HCT116 (cell line): ENCODE measurements around the gene SAMD7. TPM values are rescaled to one million over a fixed set of nuclear protein-coding genes. Genes with fewer than 3 reads are reported as not detected.

Source experiments
- ATAC-seq: fragments of 200-7000 bp; cut with Tn5 transposase; 2 replicates; pipeline ENCODE4 v1.9.1; 2020; ENCODE audit warnings: mild to moderate bottlenecking, moderate library complexity
- BruUV-seq: library from RNA; stranded (reverse); fragments of 400-500 nt; replicated peaks from 2 replicates; lab custom pipeline; 2021; lab: Mats Ljungman, UMichigan
- CTCF ChIA-PET: fragments of 300-600 bp; sonication (Branson Sonifier 250); formaldehyde crosslinking; loops from one replicate; lab custom pipeline; 2021; ENCODE audit warnings: antibody characterized with exemption; lab: Charles Lee
- POLR2A ChIA-PET: fragments of 300-600, 350-600 bp; sonication (Branson Sonifier 250); formaldehyde crosslinking; loops from one replicate; lab custom pipeline; 2021; ENCODE audit warnings: antibody characterized with exemption; lab: Charles Lee
- RAD21 ChIA-PET, 2 experiments: fragments of 300-600 bp; sonication (Branson Sonifier 250); formaldehyde crosslinking; loops; one replicate each; lab custom pipeline; 2023; ENCODE audit warnings: low total read pairs in 2 of 2; ENCODE audit not compliant: uncharacterized antibody in 2 of 2, unreplicated experiment in 2 of 2, low non-redundant PET in 1 of 2; lab: Charles Lee
- DNase-seq: peaks from one replicate; pipeline ENCODE4 v3.0.0-alpha.2; 2010; ENCODE audit warnings: low read depth, low spot score
- H2AFZ ChIP-seq: fragments of 200-600 bp; shearing (Covaris generic), sonication (generic); 2 replicates; pipeline ENCODE4 v1.6.1; 2017; ENCODE audit warnings: low read depth, mixed run types, mixed read lengths, antibody characterized with exemption, low read length; ENCODE audit not compliant: poor library complexity, severe bottlenecking
- H3K27ac ChIP-seq: 2 replicates; pipeline ENCODE4 v1.5.1; 2012; ENCODE audit warnings: low read depth, low read length
- H3K27me3 ChIP-seq: fragments of 200-600 bp; sonication (generic); 2 replicates; pipeline ENCODE4 v1.6.1; 2016; ENCODE audit warnings: mixed run types, low read length, mixed read lengths; ENCODE audit not compliant: insufficient read depth
- H3K36me3 ChIP-seq, 2 experiments: fragments of 200-500 bp in 1 of 2; fragments of 200-600 bp in 1 of 2; sonication (Bioruptor generic) in 1 of 2; sonication (generic) in 1 of 2; 2 replicates each; pipeline versions ENCODE4 v1.5.1 to v1.6.1; 2014 to 2016; ENCODE audit warnings: low read length in 2 of 2, inconsistent platforms in 1 of 2, mixed read lengths in 1 of 2, mixed run types in 1 of 2; ENCODE audit not compliant: insufficient read depth in 2 of 2, control insufficient read depth in 1 of 2
- H3K4me1 ChIP-seq, 2 experiments: fragments of 200-600 bp in 1 of 2; sonication (generic) in 1 of 2; 2 replicates each; pipeline versions ENCODE4 v1.5.1 to v1.6.1; 2012 to 2017; ENCODE audit warnings: low read length in 2 of 2, inconsistent platforms in 1 of 2, mild to moderate bottlenecking in 1 of 2, mixed read lengths in 1 of 2, mixed run types in 1 of 2, moderate library complexity in 1 of 2; ENCODE audit not compliant: insufficient read depth in 2 of 2, control insufficient read depth in 1 of 2
- H3K4me2 ChIP-seq: fragments of 200-600 bp; sonication (generic); 2 replicates; pipeline ENCODE4 v1.6.1; 2017; ENCODE audit warnings: mixed run types, low read length, mixed read lengths
- H3K4me3 ChIP-seq, 2 experiments: fragments of 200-600 bp in 1 of 2; sonication (generic) in 1 of 2; replicated peaks in 1 of 2; 2 replicates each; pipeline ENCODE4 v1.5.1; 2011 to 2016; ENCODE audit warnings: low read length in 2 of 2, control low read depth in 1 of 2, low read depth in 1 of 2, mild to moderate bottlenecking in 1 of 2, mixed read lengths in 1 of 2, mixed run types in 1 of 2
- H3K79me2 ChIP-seq: fragments of 200-600 bp; sonication (generic); 2 replicates; pipeline ENCODE4 v1.6.1; 2017; ENCODE audit warnings: mild to moderate bottlenecking, mixed run types, low read length, moderate library complexity, mixed read lengths; ENCODE audit not compliant: insufficient read depth
- H3K9ac ChIP-seq: fragments of 200-600 bp; sonication (generic); 2 replicates; pipeline ENCODE4 v1.6.1; 2016; ENCODE audit warnings: low read length, mixed read lengths
- H3K9me2 ChIP-seq: fragments of 200-600 bp; sonication (generic), shearing (Covaris generic); 2 replicates; pipeline ENCODE4 v1.6.1; 2017; ENCODE audit warnings: mixed run types, mild to moderate bottlenecking, moderate library complexity; ENCODE audit not compliant: insufficient read depth
- H3K9me3 ChIP-seq, 2 experiments: fragments of 200-500 bp in 1 of 2; fragments of 200-600 bp in 1 of 2; sonication (Bioruptor generic) in 1 of 2; sonication (generic) in 1 of 2; 2 replicates each; pipeline ENCODE4 v1.6.1; 2014 to 2017; ENCODE audit warnings: low read length in 2 of 2, mixed read lengths in 2 of 2, inconsistent platforms in 1 of 2, low read depth in 1 of 2, mild to moderate bottlenecking in 1 of 2, mixed run types in 1 of 2, moderate library complexity in 1 of 2; ENCODE audit not compliant: control insufficient read depth in 1 of 2, insufficient read depth in 1 of 2
- H4K20me1 ChIP-seq: fragments of 200-600 bp; sonication (generic), shearing (Covaris generic); 2 replicates; pipeline ENCODE4 v1.6.1; 2017; ENCODE audit warnings: mixed run types, mild to moderate bottlenecking, moderate library complexity; ENCODE audit not compliant: insufficient read depth
- CBX3 ChIP-seq: IDR thresholded peaks from 2 replicates; pipeline ENCODE4 v1.6.1; 2012; ENCODE audit warnings: low read depth
- CEBPB ChIP-seq: IDR thresholded peaks from 2 replicates; pipeline ENCODE4 v1.6.1; 2012; ENCODE audit warnings: low read depth
- CTCF ChIP-seq, 3 experiments: fragments of 200-600 bp in 1 of 3; sonication (generic) in 1 of 3; IDR thresholded peaks in 2 of 3; conservative IDR thresholded peaks in 1 of 3; 2 replicates each; pipeline ENCODE4 v1.5.1; 2012 to 2017; ENCODE audit warnings: low read depth in 2 of 3, low read length in 2 of 3, antibody characterized with exemption in 1 of 3, borderline replicate concordance in 1 of 3, control low read depth in 1 of 3, mild to moderate bottlenecking in 1 of 3, mixed read lengths in 1 of 3, mixed run types in 1 of 3, moderate library complexity in 1 of 3; ENCODE audit not compliant: insufficient read depth in 1 of 3
- EGR1 ChIP-seq: IDR thresholded peaks from 2 replicates; pipeline ENCODE4 v1.6.1; 2012; ENCODE audit warnings: low read depth
- EZH2 ChIP-seq: fragments of 200-600 bp; sonication (generic); IDR thresholded peaks from 2 replicates; pipeline ENCODE4 v1.6.1; 2017; ENCODE audit warnings: antibody characterized with exemption, mixed run types
- EZH2phosphoT487 ChIP-seq: fragments of 200-600 bp; IDR thresholded peaks from 2 replicates; pipeline ENCODE4 v1.6.1; 2018; ENCODE audit warnings: antibody characterized with exemption, borderline replicate concordance
- FOSL1 ChIP-seq: IDR thresholded peaks from 2 replicates; pipeline ENCODE4 v1.6.1; 2012; ENCODE audit warnings: low read depth
- POLR2AphosphoS5 ChIP-seq: IDR thresholded peaks from 2 replicates; pipeline ENCODE4 v1.6.1; 2011; ENCODE audit warnings: mild to moderate bottlenecking, low read depth, low read length, moderate library complexity
- RAD21 ChIP-seq: IDR thresholded peaks from 2 replicates; pipeline ENCODE4 v1.6.1; 2012; ENCODE audit warnings: low read depth, mild to moderate bottlenecking
- SIN3A ChIP-seq: IDR thresholded peaks from 2 replicates; pipeline ENCODE4 v1.6.1; 2012; ENCODE audit warnings: low read depth
- SP1 ChIP-seq: IDR thresholded peaks from 2 replicates; pipeline ENCODE4 v1.6.1; 2012; ENCODE audit warnings: low read depth
- SRF ChIP-seq: IDR thresholded peaks from 2 replicates; pipeline ENCODE4 v1.6.1; 2012; ENCODE audit warnings: low read depth
- YY1 ChIP-seq: IDR thresholded peaks from 2 replicates; pipeline ENCODE4 v1.6.1; 2011; ENCODE audit warnings: low read length, low read depth, moderate library complexity, mild to moderate bottlenecking; ENCODE audit not compliant: insufficient replicate concordance; ENCODE audit errors: extremely low read depth
- ZBTB33 ChIP-seq: IDR thresholded peaks from 2 replicates; pipeline ENCODE4 v1.6.1; 2011; ENCODE audit warnings: mild to moderate bottlenecking, low read length, moderate library complexity; ENCODE audit not compliant: insufficient replicate concordance; ENCODE audit errors: extremely low read depth
- ZFX ChIP-seq: fragments of 450-650 bp; IDR thresholded peaks from 2 replicates; pipeline ENCODE4 v1.6.1; 2017
- ZNF274 ChIP-seq: fragments of 200-500 bp; sonication (Bioruptor generic); IDR thresholded peaks from 2 replicates; pipeline ENCODE4 v1.6.1; 2014; ENCODE audit warnings: mild to moderate bottlenecking, low read depth, low read length, inconsistent platforms
- intact Hi-C: fragments of 100-400 bp; cut with micrococcal nuclease; formaldehyde crosslinking; loops from 2 replicates; pipeline ENCODE4 v1.10.0; 2022
- total RNA-seq: library from RNA; stranded (reverse); gene quantifications from one replicate; pipeline ENCODE4 v1.2.1, GENCODE V29; 2021; ENCODE audit not compliant: unreplicated experiment
- TF ChIP-seq, protein P1 (sequence below): IDR thresholded peaks from 2 replicates; pipeline ENCODE4 v1.6.1; 2012; ENCODE audit warnings: low read depth
- TF ChIP-seq, protein P2 (sequence below): IDR thresholded peaks from 2 replicates; pipeline ENCODE4 v1.6.1; 2012

SAMD7 gene
- total RNA-seq, 1 experiment from 2014 or later = not detected

DNA sequence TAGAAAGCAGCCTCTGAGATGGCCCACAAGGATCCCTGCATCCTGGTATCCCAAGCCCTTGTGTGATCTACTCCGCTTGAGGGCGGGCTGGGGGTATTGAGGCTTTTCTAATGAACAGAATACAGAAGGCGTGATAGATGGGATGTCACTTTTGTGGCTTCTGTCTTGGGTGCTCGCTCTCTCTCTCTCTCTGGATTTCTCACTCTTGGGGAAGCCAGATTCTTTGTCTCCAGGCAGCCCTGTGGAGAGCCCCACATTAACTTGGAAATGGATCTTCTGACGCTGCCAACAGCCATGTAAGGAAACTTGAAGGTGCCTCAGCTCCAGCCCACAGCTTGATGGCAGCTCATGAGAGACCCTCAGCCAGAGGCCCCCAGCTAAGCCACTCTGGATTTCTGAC, 28.4 kb downstream of the SAMD7 start:
- ChIA-PET CTCF (no interaction called here), RAD21 (no interaction called here), POLR2A (no interaction called here)
- H3K4me2 ChIP-seq = no peak overlapping the region
- H3K79me2 ChIP-seq = no peaks in the 10 kb centered on the region
- intact Hi-C loops = no loop called here
- H3K27ac ChIP-seq = no peak overlapping the region
- H3K27me3 ChIP-seq = no peaks in the 10 kb centered on the region
- H3K9ac ChIP-seq = no peak overlapping the region
- no peaks in the 10 kb centered on the region for H4K20me1 ChIP-seq
- H3K9me2 ChIP-seq = no peaks in the 10 kb centered on the region
- DNase-seq = no peak
- BruUV-seq = no TSS peak
- no peaks in the 10 kb centered on the region for H3K36me3 ChIP-seq
- H2AFZ ChIP-seq = no peak overlapping the region
- no peaks in the 10 kb centered on the region for H3K4me1 ChIP-seq
- H3K4me3 ChIP-seq = no peak overlapping the region
- H3K9me3 ChIP-seq = no peaks in the 10 kb centered on the region
- no peak for ATAC-seq
- TF ChIP-seq YY1 (no peak), EGR1 (no peak), EZH2 (no peak), EZH2phosphoT487 (no peak), ZFX (no peak), SRF (no peak), RAD21 (no peak), SIN3A (no peak), CTCF (IDR thresholded peaks at IDR 0.05 in 2 of 3, conservative IDR thresholded peaks at IDR 0.05 in 1 of 3; ENCODE audit: borderline replicate concordance in 1 of 3, insufficient read depth in 1 of 3, low read depth in 2 of 3, low read length in 2 of 3) (no peak), CEBPB (no peak), FOSL1 (no peak), POLR2AphosphoS5 (no peak), SP1 (no peak), CBX3 (no peak), ZNF274 (no peak), ZBTB33 (no peak)
- TF ChIP-seq, protein P1, sequence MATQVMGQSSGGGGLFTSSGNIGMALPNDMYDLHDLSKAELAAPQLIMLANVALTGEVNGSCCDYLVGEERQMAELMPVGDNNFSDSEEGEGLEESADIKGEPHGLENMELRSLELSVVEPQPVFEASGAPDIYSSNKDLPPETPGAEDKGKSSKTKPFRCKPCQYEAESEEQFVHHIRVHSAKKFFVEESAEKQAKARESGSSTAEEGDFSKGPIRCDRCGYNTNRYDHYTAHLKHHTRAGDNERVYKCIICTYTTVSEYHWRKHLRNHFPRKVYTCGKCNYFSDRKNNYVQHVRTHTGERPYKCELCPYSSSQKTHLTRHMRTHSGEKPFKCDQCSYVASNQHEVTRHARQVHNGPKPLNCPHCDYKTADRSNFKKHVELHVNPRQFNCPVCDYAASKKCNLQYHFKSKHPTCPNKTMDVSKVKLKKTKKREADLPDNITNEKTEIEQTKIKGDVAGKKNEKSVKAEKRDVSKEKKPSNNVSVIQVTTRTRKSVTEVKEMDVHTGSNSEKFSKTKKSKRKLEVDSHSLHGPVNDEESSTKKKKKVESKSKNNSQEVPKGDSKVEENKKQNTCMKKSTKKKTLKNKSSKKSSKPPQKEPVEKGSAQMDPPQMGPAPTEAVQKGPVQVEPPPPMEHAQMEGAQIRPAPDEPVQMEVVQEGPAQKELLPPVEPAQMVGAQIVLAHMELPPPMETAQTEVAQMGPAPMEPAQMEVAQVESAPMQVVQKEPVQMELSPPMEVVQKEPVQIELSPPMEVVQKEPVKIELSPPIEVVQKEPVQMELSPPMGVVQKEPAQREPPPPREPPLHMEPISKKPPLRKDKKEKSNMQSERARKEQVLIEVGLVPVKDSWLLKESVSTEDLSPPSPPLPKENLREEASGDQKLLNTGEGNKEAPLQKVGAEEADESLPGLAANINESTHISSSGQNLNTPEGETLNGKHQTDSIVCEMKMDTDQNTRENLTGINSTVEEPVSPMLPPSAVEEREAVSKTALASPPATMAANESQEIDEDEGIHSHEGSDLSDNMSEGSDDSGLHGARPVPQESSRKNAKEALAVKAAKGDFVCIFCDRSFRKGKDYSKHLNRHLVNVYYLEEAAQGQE = no peak
- TF ChIP-seq, protein P2, sequence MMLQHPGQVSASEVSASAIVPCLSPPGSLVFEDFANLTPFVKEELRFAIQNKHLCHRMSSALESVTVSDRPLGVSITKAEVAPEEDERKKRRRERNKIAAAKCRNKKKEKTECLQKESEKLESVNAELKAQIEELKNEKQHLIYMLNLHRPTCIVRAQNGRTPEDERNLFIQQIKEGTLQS = no peak
